NCI-H1092 treated with DMSO at 0.1 percent for 48 hours (cell line): ENCODE data around the gene SLC22A31.

ENCODE experiments used
- DNase-seq: peaks from one replicate; lab custom pipeline; 2025; lab: John Stamatoyannopoulos, UW

SLC22A31 gene

GRCh38 chr16:89164847-89165680, 35.3 kb downstream of the SLC22A31 start:
- DNase-seq = no peak

GRCh38 chr16:89164436-89164835, 35.9 kb downstream of the SLC22A31 start:
- no peak for DNase-seq

GRCh38 chr16:89163297-89163696, 37.0 kb downstream of the SLC22A31 start:
- no peak for DNase-seq

- no peak for DNase-seq
These were observed 38.3 kb downstream of the SLC22A31 start for GRCh38 chr16:89161763-89162713.

GRCh38 chr16:89160977-89161701, 39.2 kb downstream of the SLC22A31 start:
- no peak for DNase-seq

GRCh38 chr16:89159850-89160354, 40.4 kb downstream of the SLC22A31 start:
- no peak for DNase-seq

- no peak for DNase-seq
These were observed 41.1 kb downstream of the SLC22A31 start for GRCh38 chr16:89159066-89159849.

GRCh38 chr16:89157778-89158177, 42.6 kb downstream of the SLC22A31 start:
- DNase-seq = no peak

GRCh38 chr16:89156740-89157645, 43.3 kb downstream of the SLC22A31 start:
- no peak for DNase-seq

GRCh38 chr16:89155851-89156739, 44.2 kb downstream of the SLC22A31 start:
- DNase-seq = no peak

- DNase-seq = no peak
These were observed 45.1 kb downstream of the SLC22A31 start for GRCh38 chr16:89155184-89155679.

GRCh38 chr16:89154390-89155183, 45.8 kb downstream of the SLC22A31 start:
- no peak for DNase-seq

GRCh38 chr16:89153848-89154271, 46.5 kb downstream of the SLC22A31 start:
- no peak for DNase-seq

- no peak for DNase-seq
These were observed 47.3 kb downstream of the SLC22A31 start for GRCh38 chr16:89152831-89153700.

- DNase-seq = no peak
These were observed 49.4 kb downstream of the SLC22A31 start for GRCh38 chr16:89150981-89151380.

GRCh38 chr16:89150090-89150835, 50.1 kb downstream of the SLC22A31 start:
- no peak for DNase-seq
